Cardiac muscle cell (in vitro differentiated cells and primary cell): ENCODE results near the gene NFATC2. TPM values are rescaled to one million over a fixed set of nuclear protein-coding genes. Genes with fewer than 3 reads are reported as not detected.

Experiments used
- DNase-seq, 2 donors: peaks; one replicate each; pipeline versions ENCODE4 v3.0.0 to v3.0.0-alpha.2; 2010 to 2017; ENCODE audit warnings: low read depth in 1 of 2, low spot score in 1 of 2
- H3K27ac ChIP-seq: fragments of 200-600 bp; sonication (generic); 2 replicates; pipeline ENCODE4 v1.5.1; 2016
- H3K27me3 ChIP-seq: fragments of 200-600 bp; sonication (generic); 2 replicates; pipeline ENCODE4 v1.6.0; 2016; ENCODE audit warnings: control low read depth
- H3K36me3 ChIP-seq: fragments of 200-600 bp; sonication (generic); 2 replicates; pipeline ENCODE4 v1.5.1; 2016; ENCODE audit warnings: control low read depth
- H3K4me1 ChIP-seq: fragments of 200-600 bp; sonication (generic); 2 replicates; pipeline ENCODE4 v1.8.1; 2017; ENCODE audit warnings: low read depth, mild to moderate bottlenecking, mixed run types
- H3K4me3 ChIP-seq: fragments of 200-600 bp; sonication (generic); 2 replicates; pipeline ENCODE4 v1.5.1; 2016; ENCODE audit warnings: mild to moderate bottlenecking
- H3K9me3 ChIP-seq: fragments of 200-600 bp; sonication (generic); 2 replicates; pipeline ENCODE4 v1.5.1; 2017; ENCODE audit warnings: low read depth, mild to moderate bottlenecking, control low read depth
- CTCF ChIP-seq: IDR thresholded peaks from 2 replicates; pipeline ENCODE4 v1.5.1; 2012; ENCODE audit warnings: low read depth, mild to moderate bottlenecking, low read length
- polyA plus RNA-seq: library from polyadenylated mRNA; unstranded; fragments of >200 nt; fragmentation: Nextera tagmentation; extraction: Ambion mirVana; gene quantifications from 2 replicates; pipeline ENCODE4 v1.2.1, GENCODE V29; 2016
- total RNA-seq: library from RNA; depleted of rRNA; stranded (reverse); fragments of >200 nt; gene quantifications from 2 replicates; pipeline ENCODE4 v1.2.3, GENCODE V29; 2016

The NFATC2 gene
- total and polyA plus RNA-seq, 2 experiments from 2014 or later: 5.8 to 17.0 TPM

DNA sequence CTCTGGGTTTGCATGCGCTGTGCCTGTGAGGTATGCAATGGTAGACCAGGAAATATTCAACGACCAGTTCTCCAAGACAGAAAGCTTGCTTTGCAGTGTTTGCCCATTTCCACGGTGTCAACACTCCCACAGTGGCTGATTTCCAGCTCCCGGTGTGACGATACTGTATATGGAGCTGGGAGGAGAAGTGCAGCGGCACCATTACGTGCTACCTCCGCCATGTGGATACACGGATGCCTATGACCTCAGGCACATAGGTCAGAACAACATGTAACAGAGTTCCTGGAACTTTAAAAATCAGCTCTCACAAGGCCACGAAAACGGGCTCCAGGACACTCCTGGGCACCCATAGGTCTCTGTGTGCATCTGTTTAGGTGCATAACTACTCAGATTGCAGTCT lies 51.1 kb downstream of the NFATC2 start:
- no peak overlapping the region for H3K4me3 ChIP-seq
- no peak for DNase-seq
- no peaks in the 10 kb centered on the region for H3K9me3 ChIP-seq
- no peaks in the 10 kb centered on the region for H3K27me3 ChIP-seq
- peaks cover 43% of the 10 kb centered on the region for H3K4me1 ChIP-seq
- H3K27ac ChIP-seq: no peak overlapping the region
- TF ChIP-seq CTCF: no peak
- no peaks in the 10 kb centered on the region for H3K36me3 ChIP-seq

- Histone ChIP-seq H3K4me1 (peaks cover 43% of the 10 kb centered on the region), H3K36me3 (no peaks in the 10 kb centered on the region), H3K27me3 (no peaks in the 10 kb centered on the region), H3K9me3 (no peaks in the 10 kb centered on the region), H3K4me3 (no peak overlapping the region), H3K27ac (no peak overlapping the region)
- no peak for TF ChIP-seq CTCF
- no peak for DNase-seq
These were observed 51.9 kb downstream of the NFATC2 start for GRCh38 chr20:51490635-51491034.

- H3K4me1 ChIP-seq: peaks cover 43% of the 10 kb centered on the region
- no peaks in the 10 kb centered on the region for H3K9me3 ChIP-seq
- DNase-seq: no peak
- no peaks in the 10 kb centered on the region for H3K36me3 ChIP-seq
- no peak overlapping the region for H3K4me3 ChIP-seq
- no peaks in the 10 kb centered on the region for H3K27me3 ChIP-seq
- H3K27ac ChIP-seq: no peak overlapping the region
- no peak for TF ChIP-seq CTCF
These were observed 52.9 kb downstream of the NFATC2 start for GRCh38 chr20:51489611-51490010.

DNA sequence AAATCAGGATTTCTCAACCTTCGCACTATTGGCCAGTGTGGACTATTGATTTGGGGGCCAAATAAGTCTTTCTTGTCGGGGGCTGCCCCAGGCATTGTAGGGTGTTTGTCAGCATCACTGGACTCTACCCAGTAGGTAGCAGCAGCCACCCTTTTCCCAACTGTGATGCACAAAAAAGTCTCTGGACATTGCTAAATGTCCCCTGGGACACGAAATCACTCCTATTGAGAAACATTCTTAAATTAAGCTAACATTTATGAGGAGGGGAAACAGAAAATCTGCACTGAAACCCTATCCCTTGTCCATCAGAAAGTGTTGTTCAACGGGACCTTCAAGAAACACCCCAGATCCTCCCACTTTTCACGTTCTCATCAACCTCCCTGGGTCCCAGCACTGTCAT lies 54.2 kb downstream of the NFATC2 start:
- Histone ChIP-seq H3K9me3 (no peaks in the 10 kb centered on the region), H3K27me3 (no peaks in the 10 kb centered on the region), H3K4me3 (no peak overlapping the region), H3K36me3 (no peaks in the 10 kb centered on the region), H3K4me1 (peaks cover 43% of the 10 kb centered on the region), H3K27ac (no peak overlapping the region)
- TF ChIP-seq CTCF: no peak
- DNase-seq: no peak

GRCh38 chr20:51487565-51488268 lies 54.8 kb downstream of the NFATC2 start:
- H3K9me3 ChIP-seq: no peaks in the 10 kb centered on the region
- H3K4me3 ChIP-seq: no peak overlapping the region
- peaks cover 40% of the 10 kb centered on the region for H3K4me1 ChIP-seq
- no peaks in the 10 kb centered on the region for H3K27me3 ChIP-seq
- H3K36me3 ChIP-seq: no peaks in the 10 kb centered on the region
- peak in 1 of 2 donors; percentile 76 for DNase-seq
- no peak overlapping the region for H3K27ac ChIP-seq
- TF ChIP-seq CTCF: no peak

DNA sequence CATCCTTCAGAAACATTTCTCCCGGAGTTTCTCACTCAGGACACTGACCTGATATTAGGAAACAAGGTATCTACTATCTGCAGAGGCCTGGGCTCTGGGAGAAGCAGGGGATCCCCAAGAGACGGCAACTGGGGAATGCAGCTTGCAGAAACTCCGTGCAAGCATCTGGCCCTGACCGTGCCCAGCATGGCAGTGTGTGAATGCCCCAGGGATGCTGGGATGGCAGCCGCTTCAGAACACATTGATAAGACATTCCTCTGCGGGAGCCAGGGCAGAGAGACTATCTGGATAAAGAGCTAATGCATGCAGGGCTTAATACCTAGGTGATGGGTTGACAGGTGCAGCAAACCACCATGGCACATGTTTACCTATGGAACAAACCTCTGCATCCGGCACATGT lies 55.4 kb downstream of the NFATC2 start:
- H3K4me1 ChIP-seq: peaks cover 37% of the 10 kb centered on the region
- no peak for TF ChIP-seq CTCF
- no peak overlapping the region for H3K27ac ChIP-seq
- no peaks in the 10 kb centered on the region for H3K9me3 ChIP-seq
- DNase-seq: no peak
- H3K4me3 ChIP-seq: no peak overlapping the region
- H3K27me3 ChIP-seq: no peaks in the 10 kb centered on the region
- H3K36me3 ChIP-seq: no peaks in the 10 kb centered on the region
